Left ventricle myocardium inferior (tissue), 1 donor: Measurements from ENCODE around the gene F2. TPM values are rescaled to one million over a fixed set of nuclear protein-coding genes. Genes with fewer than 3 reads are reported as not detected.

Source experiments
- DNase-seq: peaks from one replicate; pipeline ENCODE4 v3.0.0-alpha.2; 2020
- H3K27ac ChIP-seq: fragments of 200-600 bp; replicated peaks from 2 replicates; pipeline ENCODE4 v1.8.0; 2021
- H3K27me3 ChIP-seq: fragments of 200-600 bp; 2 replicates; pipeline ENCODE4 v1.8.0; 2021; ENCODE audit warnings: low read depth
- H3K36me3 ChIP-seq: fragments of 200-600 bp; 2 replicates; pipeline ENCODE4 v1.8.0; 2021
- H3K4me1 ChIP-seq: fragments of 200-600 bp; 2 replicates; pipeline ENCODE4 v1.8.0; 2021
- H3K4me3 ChIP-seq: fragments of 200-600 bp; 2 replicates; pipeline ENCODE4 v1.8.0; 2021; ENCODE audit warnings: mild to moderate bottlenecking, moderate library complexity
- H3K9me3 ChIP-seq: fragments of 200-600 bp; replicated peaks from 2 replicates; pipeline ENCODE4 v1.8.0; 2021
- intact Hi-C: fragments of 100-400 bp; cut with micrococcal nuclease; formaldehyde crosslinking; loops from one replicate; pipeline ENCODE4 v1.11.0; 2022
- total RNA-seq: library from RNA; stranded (reverse); fragmentation: NEBNext Ultra II Directional; extraction: Animal tissue kit (Norgen Biotek cat#: 25700); gene quantifications from one replicate; pipeline ENCODE4 v1.2.1, GENCODE V29; 2021
- TF ChIP-seq, protein P1 (sequence below): fragments of 200-600 bp; IDR thresholded peaks from 2 replicates; pipeline ENCODE4 v1.8.0; 2021; ENCODE audit warnings: antibody characterized with exemption, mild to moderate bottlenecking, borderline replicate concordance
- donor health status: DM: no; HTN: yes; CAD: no; lungs with severe emphysema.

F2 gene
- total RNA-seq, 1 donor from 2014 or later, result not detected

DNA sequence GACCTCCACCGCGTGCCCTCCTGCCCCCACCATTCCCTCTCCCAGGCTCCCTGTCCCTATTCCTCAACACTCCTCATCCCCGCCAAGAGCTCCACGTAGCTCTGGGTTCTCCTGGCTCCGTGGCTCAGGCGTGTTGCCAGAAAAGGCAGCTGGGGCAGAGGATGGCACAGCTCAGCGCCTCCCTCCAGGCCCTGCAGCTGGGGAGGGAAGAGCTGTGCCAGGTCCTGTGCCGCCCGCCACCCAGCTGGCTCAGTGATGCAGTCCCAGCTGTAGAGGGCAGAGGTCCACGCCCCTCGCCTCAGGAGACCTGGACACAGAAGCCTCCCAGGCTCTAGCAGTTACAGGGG is 22.8 kb upstream of the F2 start:
- TF ChIP-seq, protein P1, sequence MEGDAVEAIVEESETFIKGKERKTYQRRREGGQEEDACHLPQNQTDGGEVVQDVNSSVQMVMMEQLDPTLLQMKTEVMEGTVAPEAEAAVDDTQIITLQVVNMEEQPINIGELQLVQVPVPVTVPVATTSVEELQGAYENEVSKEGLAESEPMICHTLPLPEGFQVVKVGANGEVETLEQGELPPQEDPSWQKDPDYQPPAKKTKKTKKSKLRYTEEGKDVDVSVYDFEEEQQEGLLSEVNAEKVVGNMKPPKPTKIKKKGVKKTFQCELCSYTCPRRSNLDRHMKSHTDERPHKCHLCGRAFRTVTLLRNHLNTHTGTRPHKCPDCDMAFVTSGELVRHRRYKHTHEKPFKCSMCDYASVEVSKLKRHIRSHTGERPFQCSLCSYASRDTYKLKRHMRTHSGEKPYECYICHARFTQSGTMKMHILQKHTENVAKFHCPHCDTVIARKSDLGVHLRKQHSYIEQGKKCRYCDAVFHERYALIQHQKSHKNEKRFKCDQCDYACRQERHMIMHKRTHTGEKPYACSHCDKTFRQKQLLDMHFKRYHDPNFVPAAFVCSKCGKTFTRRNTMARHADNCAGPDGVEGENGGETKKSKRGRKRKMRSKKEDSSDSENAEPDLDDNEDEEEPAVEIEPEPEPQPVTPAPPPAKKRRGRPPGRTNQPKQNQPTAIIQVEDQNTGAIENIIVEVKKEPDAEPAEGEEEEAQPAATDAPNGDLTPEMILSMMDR, result no peak
- Histone ChIP-seq H3K27me3 (no peaks in the 10 kb centered on the region), H3K9me3 (no peaks in the 10 kb centered on the region), H3K4me1 (peaks cover 76% of the 10 kb centered on the region), H3K4me3 (peak overlapping the region; percentile 89), H3K27ac (peak overlapping the region; percentile 96), H3K36me3 (peaks cover 43% of the 10 kb centered on the region)
- intact Hi-C loops, result no loop called here
- peak; percentile 81 for DNase-seq

DNA sequence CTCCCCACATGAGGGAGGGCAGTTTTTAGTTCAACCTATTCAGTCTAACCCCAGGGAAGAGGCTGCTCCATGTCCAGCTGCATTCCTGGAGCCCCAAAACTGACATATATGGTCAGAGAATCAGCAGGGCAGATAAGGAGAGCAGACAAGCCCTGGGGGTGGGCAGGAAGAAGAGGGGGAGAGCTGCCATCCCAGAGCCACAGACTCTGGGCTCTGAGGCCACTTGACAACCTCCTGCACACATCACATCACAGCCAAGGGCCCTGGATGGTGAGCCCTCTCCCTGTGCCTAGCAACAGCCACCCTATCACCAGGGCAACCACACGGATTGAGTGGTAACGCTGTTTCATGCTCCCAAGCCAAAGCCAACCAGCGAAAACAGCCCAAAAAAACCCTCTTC is 21.7 kb upstream of the F2 start:
- no peaks in the 10 kb centered on the region for H3K9me3 ChIP-seq
- peaks cover 39% of the 10 kb centered on the region for H3K36me3 ChIP-seq
- intact Hi-C loops, result no loop called here
- peak; percentile 43 for DNase-seq
- H3K27ac ChIP-seq, result peak overlapping the region; percentile 96
- peaks cover 87% of the 10 kb centered on the region for H3K4me1 ChIP-seq
- H3K27me3 ChIP-seq, result no peaks in the 10 kb centered on the region
- TF ChIP-seq, protein P1, result no peak
- H3K4me3 ChIP-seq, result peak overlapping the region; percentile 89

DNA sequence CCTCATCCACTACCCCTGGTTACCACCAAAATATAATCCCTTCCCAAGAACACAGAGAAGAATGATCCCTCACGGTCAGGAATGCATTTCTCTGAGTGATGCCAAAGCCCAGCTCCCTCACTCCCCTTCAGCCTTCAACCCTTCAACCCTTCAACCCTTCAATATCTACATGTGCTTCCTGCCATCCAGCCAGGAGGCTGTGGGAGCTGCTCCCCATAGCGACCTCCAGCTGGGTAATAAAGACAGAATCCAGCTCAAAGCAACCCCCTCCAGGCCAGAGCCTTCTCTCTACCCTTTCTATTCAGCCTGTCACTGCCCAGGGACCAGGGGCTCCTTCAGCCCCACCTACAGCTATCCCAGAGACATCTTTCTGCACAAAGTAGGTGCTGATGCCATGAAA is 21.3 kb upstream of the F2 start:
- H3K4me3 ChIP-seq, result peak overlapping the region; percentile 89
- intact Hi-C loops, result no loop called here

DNA sequence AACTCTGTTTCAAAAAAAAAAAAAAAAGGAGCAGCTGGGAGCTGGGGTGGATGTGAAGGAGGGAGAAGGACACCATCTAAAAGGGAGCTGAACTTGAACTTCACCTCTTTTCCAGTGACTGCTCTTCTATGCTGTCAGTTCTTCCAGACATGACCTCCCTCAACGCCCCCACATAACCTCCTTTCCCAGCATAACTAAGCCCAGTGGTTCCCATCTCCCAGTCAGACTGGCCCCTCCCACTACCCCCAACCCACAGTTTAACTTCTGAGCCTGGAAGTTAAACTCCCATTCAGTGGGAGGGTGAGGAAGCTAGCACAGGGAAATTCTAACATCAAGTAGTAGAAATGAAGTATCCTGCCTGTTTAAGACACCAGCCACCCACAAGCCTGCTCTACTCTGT is 20.4 kb upstream of the F2 start:
- Histone ChIP-seq H3K27me3 (no peaks in the 10 kb centered on the region), H3K4me1 (peaks cover 94% of the 10 kb centered on the region), H3K36me3 (peaks cover 43% of the 10 kb centered on the region), H3K9me3 (no peaks in the 10 kb centered on the region), H3K27ac (peak overlapping the region; percentile 96), H3K4me3 (peak overlapping the region; percentile 89)
- intact Hi-C loops, result no loop called here
- TF ChIP-seq, protein P1, result no peak
- DNase-seq, result no peak

More for the DNA sequence above, 21.3 kb upstream of the F2 start:
- H3K36me3 ChIP-seq, result peaks cover 39% of the 10 kb centered on the region
- no peak for DNase-seq
- TF ChIP-seq, protein P1, result no peak
- H3K27ac ChIP-seq, result peak overlapping the region; percentile 96
- peaks cover 91% of the 10 kb centered on the region for H3K4me1 ChIP-seq
- H3K9me3 ChIP-seq, result no peaks in the 10 kb centered on the region
- H3K27me3 ChIP-seq, result no peaks in the 10 kb centered on the region

DNA sequence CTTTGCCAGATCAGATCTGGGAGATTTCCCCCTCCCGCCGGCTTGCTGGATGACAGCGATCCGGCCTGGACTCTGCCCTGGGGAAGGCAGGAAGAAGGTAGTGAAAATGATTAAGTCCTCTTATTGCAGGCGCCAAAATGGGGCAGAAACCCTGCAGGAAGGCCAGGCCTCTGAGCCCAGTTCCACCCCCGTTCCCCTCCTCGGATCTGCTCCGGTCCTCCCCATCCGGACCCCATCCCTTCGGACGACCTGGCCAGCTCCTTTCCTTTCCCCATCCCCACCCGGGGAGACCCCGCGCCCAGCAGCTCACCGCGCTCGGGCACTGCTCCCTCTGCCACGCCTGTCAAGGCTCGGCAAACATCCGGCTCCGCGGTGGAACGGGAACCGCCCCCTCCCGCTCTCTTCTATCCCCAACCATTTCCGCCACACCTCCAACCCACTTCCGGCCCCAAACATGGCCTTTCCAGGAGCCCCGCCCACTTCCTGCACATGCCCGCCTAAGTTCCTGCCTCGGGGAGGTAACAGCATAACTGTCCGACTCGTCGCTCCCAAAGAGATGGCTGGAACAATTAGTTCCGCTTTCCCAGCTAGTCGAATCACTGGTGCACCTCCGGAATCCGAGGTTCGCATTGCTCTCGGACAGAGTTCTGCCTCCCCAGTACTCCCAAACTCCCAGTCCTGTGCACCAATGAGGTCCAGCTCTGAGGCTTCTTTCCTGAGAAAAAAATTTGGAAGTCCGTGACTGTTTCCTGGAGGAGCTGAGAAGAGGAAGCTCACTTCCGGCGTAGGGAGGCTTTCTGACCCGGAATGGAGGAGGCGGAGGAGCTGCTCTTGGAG is 18.6 kb upstream of the F2 start, which contains the start of the genes ARHGAP1 and ZNF408:
TSS of gene ARHGAP1 (minus strand) at position 379 of the 837 bp plus-strand sequence. CDS start 4,512 bp downstream, outside the sequence.
TSS of gene ZNF408 (plus strand) at position 791 of the 837 bp plus-strand sequence. CDS start at position 808, 17 bp downstream.
- Histone ChIP-seq H3K27me3 (no peaks in the 10 kb centered on the region), H3K9me3 (no peaks in the 10 kb centered on the region), H3K27ac (peak within 1 kb of the TSS; percentile 96), H3K36me3 (peaks cover 44% of the 10 kb centered on the region), H3K4me1 (peaks cover 75% of the 10 kb centered on the region), H3K4me3 (peak within 1 kb of the TSS; percentile 89)
- intact Hi-C loops, result no loop called here
- DNase-seq, result peak; percentile 99
- TF ChIP-seq, protein P1, result no peak
